Medulla oblongata (tissue), 1 donor: ENCODE results near the gene KCNC4.

Source experiments
- DNase-seq: peaks from one replicate; pipeline ENCODE4 v3.0.0-alpha.2; 2015; ENCODE audit errors: extremely low spot score

Gene KCNC4

DNA sequence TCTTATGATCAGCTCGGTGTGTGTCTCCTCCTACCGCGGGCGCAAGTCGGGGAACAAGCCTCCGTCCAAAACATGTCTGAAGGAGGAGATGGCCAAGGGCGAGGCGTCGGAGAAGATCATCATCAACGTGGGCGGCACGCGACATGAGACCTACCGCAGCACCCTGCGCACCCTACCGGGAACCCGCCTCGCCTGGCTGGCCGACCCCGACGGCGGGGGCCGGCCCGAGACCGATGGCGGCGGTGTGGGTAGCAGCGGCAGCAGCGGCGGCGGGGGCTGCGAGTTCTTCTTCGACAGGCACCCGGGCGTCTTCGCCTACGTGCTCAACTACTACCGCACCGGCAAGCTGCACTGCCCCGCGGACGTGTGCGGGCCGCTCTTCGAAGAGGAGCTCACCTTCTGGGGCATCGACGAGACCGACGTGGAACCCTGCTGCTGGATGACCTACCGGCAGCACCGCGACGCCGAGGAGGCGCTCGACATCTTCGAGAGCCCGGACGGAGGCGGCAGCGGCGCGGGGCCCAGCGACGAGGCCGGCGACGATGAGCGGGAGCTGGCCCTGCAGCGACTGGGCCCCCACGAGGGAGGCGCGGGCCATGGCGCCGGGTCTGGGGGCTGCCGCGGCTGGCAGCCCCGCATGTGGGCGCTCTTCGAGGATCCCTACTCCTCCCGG is 1.5 kb downstream of the KCNC4 start:
- DNase-seq = no peak

DNA sequence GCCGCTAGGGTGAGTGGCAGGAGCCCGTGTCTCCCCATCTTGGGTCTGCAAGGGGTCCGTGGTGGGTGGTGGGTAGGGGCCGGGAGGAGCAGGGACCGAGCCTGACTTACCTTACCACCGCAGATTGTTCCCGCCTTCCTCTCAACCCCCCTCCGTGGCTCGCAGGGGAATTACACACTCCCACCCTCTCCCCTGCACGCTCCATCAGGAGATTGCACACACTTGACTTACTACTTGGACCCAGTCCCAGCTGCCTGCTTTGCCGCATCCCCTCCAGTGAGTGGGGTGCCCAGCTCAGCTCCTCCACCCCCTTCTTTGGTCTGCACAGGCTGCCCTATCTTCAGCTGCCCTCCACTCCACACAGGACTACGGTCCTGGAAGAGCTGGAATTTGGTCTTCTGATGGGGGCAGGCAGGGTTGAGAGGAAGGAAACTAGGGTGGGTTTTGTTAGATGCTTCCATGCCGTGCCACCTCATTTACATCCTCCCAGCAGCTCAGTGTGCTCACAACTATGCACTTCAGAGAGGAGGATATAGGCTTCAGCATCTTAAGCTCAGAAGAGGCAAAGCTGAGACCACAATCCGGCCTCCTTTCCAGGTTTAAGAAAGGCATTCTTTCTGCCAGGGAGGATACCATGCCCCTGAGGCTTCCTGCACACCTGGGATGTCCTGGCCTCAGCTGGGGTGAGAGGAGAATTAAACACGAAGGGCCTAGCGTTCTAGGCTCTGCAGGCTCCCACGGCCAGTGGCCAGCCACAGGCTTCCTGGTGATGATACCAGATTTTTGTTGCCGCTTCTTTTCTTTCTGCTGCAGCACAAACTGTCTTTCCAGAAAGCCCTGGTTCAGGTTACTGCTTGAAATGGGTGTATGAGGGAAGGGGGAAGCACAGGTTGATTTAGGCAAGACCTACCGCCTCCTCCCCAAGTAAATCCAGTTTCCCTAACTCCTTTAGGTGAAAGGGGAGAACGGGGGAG is 2.3 kb downstream of the KCNC4 start:
- DNase-seq = no peak

DNA sequence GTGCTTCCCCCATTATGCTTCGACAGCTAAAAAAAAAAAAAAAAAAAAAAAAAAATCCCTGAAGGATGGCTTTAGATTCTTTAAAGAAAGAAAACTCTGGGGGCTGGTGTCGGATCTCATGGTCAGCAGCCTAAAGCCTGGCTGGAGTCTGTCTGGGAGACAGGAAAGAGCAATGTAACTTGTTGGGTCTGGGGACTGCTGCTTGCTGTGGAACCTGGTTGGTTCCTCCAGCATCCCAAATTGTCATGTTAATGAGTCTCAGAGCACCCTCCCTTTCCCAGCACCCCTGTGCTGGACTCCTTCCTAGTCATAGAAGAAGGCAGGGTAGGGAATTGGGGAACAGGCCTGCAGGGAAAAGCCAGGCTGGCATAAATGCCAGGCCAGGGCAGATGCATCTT is 3.0 kb downstream of the KCNC4 start:
- DNase-seq = no peak

DNA sequence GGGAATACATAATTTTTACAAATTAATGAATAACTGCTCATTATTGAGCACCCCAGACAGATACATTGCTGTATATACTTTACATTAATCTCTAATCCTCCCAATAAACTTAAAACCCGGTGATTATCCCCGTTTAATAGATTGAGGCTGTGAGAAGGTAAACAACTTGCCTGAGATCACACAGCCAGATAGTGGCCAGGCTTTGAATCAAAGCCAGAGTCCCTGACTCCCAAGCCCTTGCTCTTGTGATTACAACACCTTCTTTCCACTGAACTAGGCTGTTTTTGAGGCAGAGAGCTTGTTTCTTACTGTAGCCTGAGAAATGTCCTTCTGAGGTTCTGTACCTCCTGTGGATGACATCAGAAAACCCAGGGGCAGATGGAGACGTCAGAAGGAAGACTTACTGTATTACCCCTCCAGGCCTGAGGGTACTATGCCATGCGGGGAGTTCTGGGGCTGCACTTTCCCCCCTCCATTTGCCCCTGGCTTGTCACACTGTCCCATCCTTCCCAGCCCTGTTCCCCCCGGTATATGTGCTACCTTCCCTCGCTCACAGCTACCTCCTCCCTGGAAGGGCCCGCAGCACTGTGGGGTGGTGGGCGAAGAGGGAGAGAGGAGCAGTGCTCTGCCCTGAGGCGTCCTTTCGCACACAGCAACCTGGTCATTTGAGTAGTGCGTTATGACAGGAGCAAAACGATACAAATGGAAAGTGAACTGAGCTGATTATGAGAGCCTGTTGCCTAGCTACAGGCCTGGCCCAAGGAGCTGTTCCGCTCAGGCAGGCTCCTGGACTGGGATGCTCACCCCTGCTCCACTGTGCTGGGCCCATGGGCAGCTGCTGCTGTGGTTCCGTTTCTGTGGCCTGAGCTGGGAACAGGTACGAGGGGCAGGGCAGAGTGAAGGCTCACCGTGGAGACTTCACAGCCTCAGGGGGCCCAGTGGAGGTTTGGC is 4.6 kb downstream of the KCNC4 start:
- DNase-seq = no peak

DNA sequence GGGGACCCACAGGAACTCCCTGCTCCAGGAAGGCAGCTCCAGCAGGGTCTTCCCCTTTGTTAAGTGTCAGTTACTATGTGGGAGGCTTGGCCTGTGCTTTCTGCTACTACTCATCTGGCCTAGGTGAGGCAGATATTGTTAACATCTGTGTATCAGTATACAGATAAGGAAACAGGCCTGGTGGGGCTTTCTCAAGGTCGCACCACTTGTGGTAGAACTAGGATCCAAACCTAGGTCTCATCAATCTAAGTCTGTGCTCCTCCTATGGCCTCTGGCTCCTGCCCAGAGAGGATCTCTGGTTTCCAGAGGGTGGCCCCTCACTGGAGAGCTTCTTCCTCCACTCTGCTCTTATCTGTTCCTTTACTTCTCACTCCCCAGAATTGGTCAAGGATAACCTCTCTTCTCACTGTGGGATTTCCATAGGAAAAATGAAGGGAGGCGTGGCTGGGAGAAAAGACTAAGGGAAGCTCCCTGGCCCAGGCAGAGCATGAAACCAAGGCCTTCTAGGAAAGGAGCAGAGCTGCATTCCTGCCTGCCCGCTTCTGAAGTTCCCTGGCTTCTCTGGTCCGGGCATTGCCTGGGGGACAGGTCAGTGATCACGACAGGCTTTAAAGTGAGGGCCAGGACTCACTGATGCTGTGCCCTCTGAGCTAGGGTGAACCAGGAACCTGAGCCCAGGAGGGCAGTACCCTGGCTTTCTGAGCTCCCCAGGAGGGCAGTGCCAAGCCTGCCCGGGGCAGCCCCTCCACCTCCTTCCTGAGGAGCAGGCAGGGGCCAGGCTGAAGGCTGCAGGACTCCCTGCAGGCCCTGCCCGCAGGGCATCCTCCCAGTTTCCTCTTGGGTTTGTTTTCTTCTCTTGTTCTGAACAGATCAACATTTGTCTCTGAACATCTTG is 5.8 kb downstream of the KCNC4 start:
- DNase-seq = no peak

DNA sequence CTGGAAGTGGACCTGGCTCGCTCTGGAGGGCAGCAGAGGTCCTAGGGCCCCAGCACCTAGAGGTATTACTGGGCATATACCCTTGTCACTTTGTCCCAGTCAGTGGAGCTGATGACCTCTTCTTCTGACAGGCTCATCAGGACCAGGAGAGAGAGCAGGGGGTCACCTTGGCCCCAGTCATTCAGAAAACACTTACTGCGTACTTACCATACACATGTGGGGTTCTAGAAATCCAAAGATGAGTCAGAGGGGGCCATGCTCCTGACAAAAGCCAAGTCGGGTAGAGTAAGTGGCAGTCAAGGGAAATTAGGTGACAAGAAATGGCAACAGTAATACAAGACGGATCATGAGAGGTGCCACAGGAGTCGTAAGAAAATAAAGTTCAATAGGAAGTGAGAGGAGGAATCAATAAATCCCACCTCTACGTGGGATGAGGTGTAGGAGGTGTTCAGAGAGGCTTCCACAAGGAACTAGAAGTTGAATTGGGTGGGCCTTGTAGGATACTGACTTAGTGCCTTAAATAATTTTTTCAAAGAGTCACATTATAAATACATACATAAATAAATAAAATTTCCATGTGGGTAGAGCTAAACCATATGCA is 6.8 kb downstream of the KCNC4 start:
- no peak for DNase-seq

DNA sequence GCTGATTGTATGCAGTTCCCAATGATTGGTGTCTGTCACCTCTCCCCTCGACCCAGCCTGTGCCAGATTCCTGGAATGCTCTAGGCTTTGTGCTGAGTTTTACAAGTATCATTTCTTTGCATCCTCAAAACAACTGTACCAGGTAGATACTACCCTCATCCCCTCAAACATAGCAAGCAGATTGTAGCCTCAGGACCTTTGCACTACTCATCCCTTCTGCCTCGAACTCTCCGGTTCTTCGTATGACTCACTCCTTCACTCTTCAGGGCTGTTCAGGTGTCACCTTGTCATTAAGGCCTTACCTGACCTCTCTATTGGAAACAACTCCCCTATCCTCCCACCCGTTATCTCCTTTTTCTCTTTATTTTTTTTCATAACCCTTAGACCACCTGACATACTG is 8.0 kb downstream of the KCNC4 start:
- DNase-seq = no peak

DNA sequence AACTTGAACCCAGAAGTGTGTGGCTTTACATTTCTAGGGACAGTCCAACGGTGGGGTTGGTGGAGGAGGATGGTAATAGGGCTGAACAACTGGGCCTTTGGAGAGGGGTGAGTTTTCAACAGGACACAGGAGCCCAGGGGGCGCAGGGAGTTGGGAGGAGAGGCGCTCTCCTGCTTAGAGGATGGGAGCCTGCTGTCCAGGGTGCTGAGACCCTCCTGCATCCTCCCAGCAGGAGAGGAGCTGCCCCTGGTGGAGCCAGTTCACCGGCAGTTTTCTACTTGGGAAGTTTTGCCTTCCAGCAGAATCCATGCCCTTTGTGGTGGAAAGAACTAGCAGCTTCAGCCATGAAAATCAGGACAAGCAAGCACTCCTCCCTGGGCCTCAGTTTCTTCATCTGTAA is 8.6 kb downstream of the KCNC4 start:
- DNase-seq = no peak

DNA sequence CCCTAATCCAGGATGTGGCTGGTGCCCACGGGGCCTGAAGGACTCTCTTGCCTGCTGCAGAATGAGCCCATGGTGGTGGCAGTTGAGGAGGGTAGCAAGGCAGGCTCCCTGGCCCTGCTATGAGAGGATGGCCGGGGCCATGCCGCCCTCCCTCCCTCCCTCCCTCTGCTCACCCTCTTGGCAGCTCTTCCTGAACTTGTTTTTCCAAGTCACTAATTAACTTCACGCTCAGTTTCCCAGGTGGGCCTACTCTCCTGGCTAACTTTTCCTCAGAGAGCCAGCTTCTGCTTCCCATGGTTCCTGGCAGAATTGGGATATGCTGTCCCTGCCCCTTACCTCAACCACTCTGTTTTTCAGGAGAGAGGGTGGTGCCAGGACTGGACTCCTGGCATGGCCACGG is 10.2 kb downstream of the KCNC4 start:
- no peak for DNase-seq

DNA sequence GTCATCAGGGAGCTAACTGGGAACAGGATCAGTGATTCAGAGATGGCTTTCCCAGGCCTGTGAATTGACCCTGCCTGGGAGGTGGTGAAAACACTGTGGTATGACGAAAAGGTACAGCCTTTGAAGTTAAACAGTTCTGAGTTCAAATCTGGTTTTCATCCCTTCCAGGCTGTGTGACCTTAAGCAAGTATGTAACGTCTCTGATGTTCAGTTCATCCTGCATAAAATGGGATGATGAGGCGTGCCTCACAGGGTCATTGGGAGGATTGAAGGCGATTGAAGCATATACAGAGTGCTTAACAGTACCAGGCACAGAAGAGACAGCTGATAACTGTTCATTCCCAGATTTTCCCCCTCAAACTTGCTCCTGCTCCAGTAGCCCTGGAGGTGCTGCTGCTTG is 11.0 kb downstream of the KCNC4 start:
- no peak for DNase-seq

DNA sequence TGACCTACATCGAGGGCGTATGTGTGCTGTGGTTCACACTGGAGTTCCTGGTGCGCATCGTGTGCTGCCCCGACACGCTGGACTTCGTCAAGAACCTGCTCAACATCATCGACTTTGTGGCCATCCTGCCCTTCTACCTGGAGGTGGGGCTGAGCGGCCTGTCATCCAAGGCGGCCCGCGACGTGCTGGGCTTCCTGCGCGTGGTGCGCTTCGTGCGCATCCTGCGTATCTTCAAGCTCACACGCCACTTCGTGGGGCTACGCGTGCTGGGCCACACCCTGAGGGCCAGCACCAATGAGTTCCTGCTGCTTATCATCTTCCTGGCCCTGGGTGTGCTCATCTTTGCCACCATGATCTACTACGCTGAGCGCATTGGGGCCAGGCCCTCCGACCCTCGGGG is 13.0 kb downstream of the KCNC4 start:
- DNase-seq = no peak

DNA sequence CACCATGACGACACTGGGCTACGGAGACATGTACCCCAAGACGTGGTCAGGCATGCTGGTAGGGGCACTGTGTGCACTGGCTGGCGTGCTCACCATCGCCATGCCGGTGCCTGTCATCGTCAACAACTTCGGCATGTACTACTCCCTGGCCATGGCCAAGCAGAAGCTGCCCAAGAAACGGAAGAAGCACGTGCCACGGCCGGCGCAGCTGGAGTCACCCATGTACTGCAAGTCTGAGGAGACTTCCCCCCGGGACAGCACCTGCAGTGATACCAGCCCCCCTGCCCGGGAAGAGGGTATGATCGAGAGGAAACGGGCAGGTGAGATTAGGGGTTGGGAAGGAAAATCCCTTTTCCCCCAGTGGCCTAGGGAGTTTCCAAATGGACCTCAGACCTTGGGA is 13.5 kb downstream of the KCNC4 start:
- DNase-seq = no peak

DNA sequence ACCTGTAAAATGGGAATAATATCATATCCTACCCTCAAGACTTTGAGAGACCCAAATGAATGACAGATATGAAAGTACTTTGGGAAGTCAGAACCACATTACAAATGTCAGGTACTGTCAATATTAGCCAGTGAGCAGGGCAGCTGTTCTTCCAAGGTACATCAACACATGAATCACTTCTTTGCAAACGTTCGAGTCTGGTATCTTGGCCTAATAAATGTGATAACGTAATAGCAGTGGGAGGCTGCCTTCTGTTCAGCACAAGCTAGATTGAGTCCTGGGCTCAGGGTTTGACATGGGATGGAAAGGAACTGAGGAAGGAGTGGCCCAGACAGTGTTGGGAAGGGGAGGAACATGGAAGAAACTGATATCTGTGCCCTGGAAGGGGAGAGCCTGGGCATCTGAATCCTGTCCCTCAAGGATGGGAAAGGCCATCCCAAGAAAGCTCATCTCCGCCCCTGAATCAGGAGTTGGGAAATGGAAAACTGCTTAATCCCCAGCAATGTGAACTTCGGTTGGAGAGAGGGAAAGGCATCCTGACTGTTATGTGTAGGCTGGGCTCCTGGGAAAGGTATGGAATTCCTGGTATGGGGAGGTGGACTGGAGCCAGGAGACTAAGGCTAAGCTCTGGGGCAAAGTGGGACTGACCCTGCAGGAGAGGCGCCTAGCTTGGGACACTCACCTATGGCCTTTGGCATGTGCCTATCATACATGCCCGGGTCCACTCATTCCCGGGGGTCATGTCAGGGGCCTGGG is 14.3 kb downstream of the KCNC4 start:
- no peak for DNase-seq

DNA sequence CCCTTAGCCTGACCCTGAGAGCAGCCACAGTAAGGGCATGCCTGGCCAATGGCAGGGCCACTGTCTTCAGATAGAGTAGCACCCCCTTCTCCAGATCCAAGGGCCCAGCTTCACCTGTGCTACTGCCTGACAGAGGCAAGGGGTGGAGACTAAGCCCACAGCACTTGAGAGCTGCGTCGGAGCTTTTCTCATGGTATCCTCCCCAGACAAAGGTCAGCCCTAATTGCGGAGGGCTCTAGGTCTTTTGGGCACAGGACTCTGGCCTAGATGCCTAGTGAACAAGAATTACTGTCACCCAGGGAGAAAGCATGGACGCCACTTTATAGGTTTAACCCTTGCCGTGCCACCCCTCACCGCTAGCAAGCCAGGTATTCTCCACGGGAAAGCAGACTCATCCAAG is 15.1 kb downstream of the KCNC4 start:
- DNase-seq = no peak

DNA sequence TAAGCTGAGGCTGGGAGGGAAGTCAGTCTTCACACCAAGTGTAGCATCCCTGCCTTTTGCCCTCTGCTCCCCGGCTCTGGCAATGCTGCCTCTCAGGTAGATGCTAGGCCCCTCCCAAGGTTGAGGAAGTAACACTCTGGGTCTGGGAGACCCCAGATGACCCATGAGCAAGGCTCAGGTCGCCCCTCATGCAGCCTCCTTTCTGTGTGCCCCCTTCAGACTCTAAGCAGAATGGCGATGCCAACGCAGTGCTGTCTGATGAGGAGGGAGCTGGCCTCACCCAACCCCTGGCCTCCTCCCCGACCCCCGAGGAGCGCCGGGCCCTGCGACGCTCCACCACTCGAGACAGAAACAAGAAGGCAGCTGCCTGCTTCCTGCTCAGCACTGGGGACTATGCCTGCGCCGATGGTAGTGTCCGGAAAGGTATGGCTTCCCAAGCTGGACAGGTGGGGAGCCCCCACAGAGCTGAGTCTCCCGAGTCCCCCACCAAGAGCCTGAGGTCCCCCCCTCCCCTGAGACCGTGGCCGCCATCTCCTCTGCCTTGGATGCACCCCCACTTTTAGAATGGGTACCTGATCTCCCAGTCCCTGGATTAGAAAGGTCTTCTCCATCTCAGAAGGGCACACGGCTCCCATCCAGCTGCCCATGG is 15.8 kb downstream of the KCNC4 start:
- no peak for DNase-seq

DNA sequence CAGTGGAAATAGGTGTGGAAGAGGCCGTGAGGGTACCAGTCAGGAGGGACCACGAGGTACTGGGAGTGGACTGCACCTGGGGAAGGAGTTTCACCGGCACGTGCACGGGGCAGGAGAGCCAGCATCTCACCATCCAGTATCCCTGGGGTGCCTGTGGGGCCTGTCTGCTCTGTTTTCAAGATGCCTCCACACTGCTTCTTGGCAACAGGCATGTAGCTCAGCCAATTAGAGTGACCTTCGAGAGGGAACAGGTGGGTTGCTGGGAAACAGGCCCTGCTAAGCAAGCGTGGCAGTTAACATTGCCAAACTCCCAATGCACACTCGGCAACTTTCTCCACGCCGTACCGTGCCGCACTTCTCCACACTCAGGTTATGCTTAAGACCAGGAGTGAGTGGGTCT is 17.7 kb downstream of the KCNC4 start:
- no peak for DNase-seq

DNA sequence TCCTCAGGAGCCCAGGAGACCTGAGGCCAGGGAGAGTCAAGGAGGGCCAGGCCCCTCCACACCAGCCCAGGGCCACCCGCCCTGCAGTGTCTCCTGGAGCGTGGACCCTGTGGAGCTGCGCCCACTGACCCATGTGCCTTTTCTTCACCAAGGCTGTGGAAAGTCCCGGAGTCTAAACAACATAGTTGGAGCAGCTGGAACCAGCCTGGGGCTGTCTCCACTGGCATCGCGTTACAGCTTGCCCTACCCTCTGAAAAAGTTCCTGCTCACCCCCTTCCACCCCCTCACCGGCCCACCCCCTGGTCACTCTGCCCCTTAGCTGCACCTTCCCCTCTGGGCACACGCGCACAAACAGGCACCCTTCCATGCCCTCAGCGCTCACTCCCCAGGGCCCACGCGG is 18.3 kb downstream of the KCNC4 start:
- DNase-seq = no peak

DNA sequence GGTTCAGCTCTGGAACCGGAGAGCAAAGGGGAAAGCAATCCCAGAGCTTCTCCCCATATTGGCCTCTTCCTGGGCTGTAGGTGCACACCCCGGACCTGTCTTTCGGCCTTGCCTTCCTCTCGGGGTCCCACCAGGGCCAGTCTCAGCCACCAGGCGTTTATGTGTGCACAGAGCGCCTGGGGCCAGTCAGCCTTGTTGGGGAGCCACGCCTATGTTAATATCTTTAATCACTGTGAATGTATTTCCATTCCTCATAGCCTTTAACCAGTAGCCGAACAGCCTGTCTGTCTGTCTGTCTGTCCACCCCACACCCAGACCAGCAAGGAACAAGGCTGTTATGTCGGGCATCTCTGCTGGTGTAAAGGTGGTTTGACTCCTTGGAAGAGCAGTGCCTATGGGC is 18.8 kb downstream of the KCNC4 start:
- no peak for DNase-seq

DNA sequence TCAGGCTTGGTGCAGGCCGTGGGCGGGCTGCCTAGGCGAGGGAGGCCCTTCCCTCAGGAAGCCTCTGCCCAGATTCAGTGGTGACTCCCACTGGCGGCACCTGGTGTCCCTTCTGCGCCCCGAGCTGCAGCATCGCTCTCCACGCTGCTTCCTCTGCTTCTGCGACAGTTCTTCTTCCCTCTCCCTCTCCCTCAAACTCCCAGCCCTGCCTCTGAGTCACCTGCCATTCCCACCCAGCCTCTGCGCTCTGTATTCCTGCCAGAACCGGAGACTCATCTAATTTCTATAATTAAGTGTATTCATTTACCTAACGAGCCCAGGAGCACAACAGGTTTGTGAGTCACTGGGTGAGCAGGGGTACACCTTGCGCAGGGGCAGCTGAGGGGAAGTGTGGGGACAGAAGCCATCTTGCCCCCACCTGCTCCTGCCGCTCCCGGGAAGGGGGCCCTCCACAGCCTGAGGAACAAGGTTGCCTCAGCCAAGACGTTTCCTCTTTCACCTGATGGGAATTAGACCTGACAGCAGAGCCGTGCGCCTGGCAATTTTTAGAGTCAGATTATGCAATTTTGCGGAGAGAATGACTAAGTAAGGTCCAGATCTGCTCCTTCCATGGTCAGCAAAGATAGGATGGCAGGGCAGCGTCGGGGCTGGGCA is 19.4 kb downstream of the KCNC4 start:
- DNase-seq = no peak
